Bladder microvascular endothelial cell (primary cell): Measurements from ENCODE around the gene TCN1. TPM values are rescaled to one million over a fixed set of nuclear protein-coding genes. Genes with fewer than 3 reads are reported as not detected.

ENCODE experiments used
- total RNA-seq: library from RNA; depleted of rRNA; stranded (reverse); fragments of >200 nt; gene quantifications from 2 replicates; pipeline ENCODE4 v1.2.3, GENCODE V29; 2014

Gene TCN1
- not detected in 2 replicates for total RNA-seq

GRCh38 chr11:59866397-59866796 lies at the start of gene TCN1:
Gene TCN1, minus strand, starts transcription at chr11:59866487. Its CDS starts 17 bp downstream, at chr11:59866470.

GRCh38 chr11:59878575-59878974 lies 12.3 kb upstream of the TCN1 start, which contains the start of gene OOSP3:
Gene OOSP3, plus strand, starts transcription at chr11:59878782. Its CDS starts 27 bp downstream, at chr11:59878809.

GRCh38 chr11:59845399-59845798 lies 20.9 kb downstream of the TCN1 start, which contains the start of gene CBLIF:
Gene CBLIF, minus strand, starts transcription at chr11:59845499. Its CDS starts 46 bp downstream, at chr11:59845453.

GRCh38 chr11:59810189-59810910 lies 55.9 kb downstream of the TCN1 start, which contains the start of gene MRPL16:
Gene MRPL16, minus strand, starts transcription at chr11:59810778. Its CDS starts 120 bp downstream, at chr11:59810658.

Other genes starting within 250 kb of the TCN1 start
- 4.0 and 15.9 TPM in 2 replicates for gene PATL1, start 197.4 kb downstream of the TCN1 start, total RNA-seq
- gene OR10V1, start 152.6 kb downstream of the TCN1 start, total RNA-seq, result not detected in 2 replicates
- gene STX3, start 111.1 kb downstream of the TCN1 start, total RNA-seq, result 46.1 and 101 TPM in 2 replicates
- gene MRPL16, start 55.7 kb downstream of the TCN1 start, total RNA-seq, result 25.5 and 34.2 TPM in 2 replicates
- gene CBLIF, start 21.0 kb downstream of the TCN1 start, total RNA-seq, result not detected in 2 replicates
- not detected in 2 replicates for gene OOSP3, start 12.3 kb upstream of the TCN1 start, total RNA-seq
- gene OOSP1, start 71.9 kb upstream of the TCN1 start, total RNA-seq, result not detected in 2 replicates
- gene OOSP4A, start 97.5 kb upstream of the TCN1 start, total RNA-seq, result not detected in 2 replicates
- gene OOSP4B, start 150.7 kb upstream of the TCN1 start, total RNA-seq, result not detected in 2 replicates
- not detected in 2 replicates for gene OOSP2, start 173.9 kb upstream of the TCN1 start, total RNA-seq
- not detected in 2 replicates for gene MS4A3, start 190.2 kb upstream of the TCN1 start, total RNA-seq
- not detected in 2 replicates for gene MS4A2, start 222.2 kb upstream of the TCN1 start, total RNA-seq